B cell (primary cell): ENCODE results near the gene ZNF345. TPM values are rescaled to one million over a fixed set of nuclear protein-coding genes. Genes with fewer than 3 reads are reported as not detected.

Experiments used
- ATAC-seq: fragments of 200-7000 bp; cut with Tn5 transposase; one replicate; pipeline ENCODE4 v1.10.0; 2021; ENCODE audit warnings: low read depth, mild to moderate bottlenecking, moderate number of reproducible peaks, moderate library complexity
- CTCF ChIA-PET: fragments of 350-600 bp; sonication (Branson Sonifier 250); formaldehyde crosslinking; loops from one replicate; lab custom pipeline; 2021; ENCODE audit warnings: antibody characterized with exemption, inconsistent platforms; lab: Charles Lee
- POLR2A ChIA-PET: fragments of 350-600 bp; sonication (Branson Sonifier 250); formaldehyde crosslinking; loops from one replicate; lab custom pipeline; 2021; ENCODE audit warnings: antibody characterized with exemption; lab: Charles Lee
- DNase-seq: peaks from one replicate; pipeline ENCODE4 v3.0.0; 2013
- H2AFZ ChIP-seq: 2 replicates; pipeline ENCODE4 v1.6.1; 2012; ENCODE audit warnings: mild to moderate bottlenecking, low read depth, low read length; ENCODE audit not compliant: insufficient read depth, poor library complexity, severe bottlenecking
- H3K27ac ChIP-seq, 2 donors: 1 replicate in 1 of 2; 2 replicates in 1 of 2; pipeline ENCODE4 v1.5.1; 2012 to 2013; ENCODE audit warnings: low read length in 2 of 2, mild to moderate bottlenecking in 2 of 2, moderate library complexity in 1 of 2
- H3K27me3 ChIP-seq, 4 experiments: fragments of 200-600 bp in 1 of 4; sonication (generic) in 1 of 4; replicated peaks in 1 of 4; 1 replicate in 2 of 4; 2 replicates in 2 of 4; pipeline versions ENCODE4 v1.6.1 to v1.7.0; 2013 to 2016; ENCODE audit warnings: low read length in 3 of 4, mild to moderate bottlenecking in 2 of 4, mixed read lengths in 1 of 4, moderate library complexity in 1 of 4; ENCODE audit not compliant: insufficient read depth in 4 of 4, control insufficient read depth in 3 of 4; ENCODE audit errors: control extremely low read depth in 1 of 4
- H3K36me3 ChIP-seq, 2 experiments: replicated peaks in 1 of 2; 1 replicate in 1 of 2; 2 replicates in 1 of 2; pipeline versions ENCODE4 v1.6.1 to v1.7.1; 2013; ENCODE audit warnings: low read length in 1 of 2; ENCODE audit not compliant: insufficient read depth in 2 of 2, control insufficient read depth in 1 of 2; ENCODE audit errors: control extremely low read depth in 1 of 2, extremely low read depth in 1 of 2
- H3K4me1 ChIP-seq, 2 donors: fragments of 200-600 bp in 1 of 2; sonication (generic) in 1 of 2; 1 replicate in 1 of 2; 2 replicates in 1 of 2; pipeline versions ENCODE4 v1.5.1 to v1.6.1; 2013 to 2017; ENCODE audit warnings: low read length in 2 of 2; ENCODE audit not compliant: control insufficient read depth in 2 of 2, insufficient read depth in 2 of 2
- H3K4me2 ChIP-seq: replicated peaks from 2 replicates; pipeline ENCODE3; 2012; ENCODE audit warnings: mild to moderate bottlenecking, low read depth, low read length; ENCODE audit not compliant: poor library complexity, severe bottlenecking
- H3K4me3 ChIP-seq, 5 experiments: fragments of 200-600 bp in 1 of 5; sonication (generic) in 1 of 5; 1 replicate in 3 of 5; 2 replicates in 2 of 5; pipeline versions ENCODE4 v1.5.1 to v1.7.0; 2011 to 2016; ENCODE audit warnings: low read length in 4 of 5, mild to moderate bottlenecking in 4 of 5, low read depth in 2 of 5, control low read depth in 1 of 5, moderate library complexity in 1 of 5; ENCODE audit not compliant: insufficient read depth in 1 of 5; ENCODE audit errors: control extremely low read depth in 1 of 5, extremely low read depth in 1 of 5
- H3K79me2 ChIP-seq: fragments of 200-600 bp; sonication (generic); one replicate; pipeline ENCODE4 v1.6.0; 2016; ENCODE audit warnings: low read length; ENCODE audit not compliant: control insufficient read depth, insufficient read depth
- H3K9ac ChIP-seq: fragments of 200-600 bp; sonication (generic); 2 replicates; pipeline ENCODE4 v1.6.1; 2017; ENCODE audit warnings: mild to moderate bottlenecking, low read length, moderate library complexity
- H3K9me3 ChIP-seq, 3 donors: one replicate each; pipeline versions ENCODE4 v1.6.1 to v1.7.1; 2013; ENCODE audit warnings: low read length in 2 of 3; ENCODE audit not compliant: control insufficient read depth in 2 of 3, insufficient read depth in 1 of 3; ENCODE audit errors: control extremely low read depth in 1 of 3
- H4K20me1 ChIP-seq: 2 replicates; pipeline ENCODE4 v1.6.0; 2012; ENCODE audit warnings: mild to moderate bottlenecking, low read length; ENCODE audit not compliant: insufficient read depth, control insufficient read depth, poor library complexity, severe bottlenecking
- H3K27ac Mint-ChIP-seq: one replicate; pipeline ENCODE4 v1.8.0; 2021; ENCODE audit warnings: mixed read lengths
- H3K27me3 Mint-ChIP-seq: one replicate; pipeline ENCODE4 v1.8.0; 2021; ENCODE audit warnings: mixed read lengths
- H3K4me1 Mint-ChIP-seq: one replicate; pipeline ENCODE4 v1.8.0; 2021; ENCODE audit warnings: mixed read lengths
- H3K4me3 Mint-ChIP-seq: one replicate; pipeline ENCODE4 v1.8.0; 2021; ENCODE audit warnings: mixed read lengths
- H3K9me3 Mint-ChIP-seq: one replicate; pipeline ENCODE4 v1.8.0; 2022; ENCODE audit warnings: mixed read lengths; ENCODE audit not compliant: insufficient read depth
- EZH2 ChIP-seq: IDR thresholded peaks from 2 replicates; pipeline ENCODE4 v1.6.1; 2012; ENCODE audit warnings: borderline replicate concordance, low read depth, mild to moderate bottlenecking, moderate library complexity, low read length; ENCODE audit not compliant: insufficient read depth, poor library complexity, severe bottlenecking
- WGBS: methylation state at CpG from one replicate; pipeline ENCODE4 v1.1.5; 2013; ENCODE audit warnings: missing lambda C conversion rate; ENCODE audit not compliant: insufficient coverage; 5-methylcytosine and 5-hydroxymethylcytosine counted together
- intact Hi-C: fragments of 100-400 bp; cut with micrococcal nuclease; formaldehyde crosslinking; loops from one replicate; pipeline ENCODE4 v1.10.0; 2022
- polyA plus RNA-seq: library from polyadenylated mRNA; depleted of rRNA; stranded (reverse); fragments of >200 nt; gene quantifications from 2 replicates; pipeline ENCODE4 v1.2.3, GENCODE V29; 2012
- total RNA-seq, 2 donors: library from RNA; stranded (reverse); fragments of 120-200 nt in 1 of 2; gene quantifications; 1 replicate in 1 of 2; 2 replicates in 1 of 2; pipeline versions ENCODE4 v1.2.3 to v1.2.4, GENCODE V29; 2013 to 2022
- TF ChIP-seq, protein P1 (sequence below): fragments of 200-600 bp; IDR thresholded peaks from one replicate; pipeline ENCODE4 v1.8.0; 2022; ENCODE audit warnings: antibody characterized with exemption, mild to moderate bottlenecking

ZNF345 gene
- total and polyA plus RNA-seq, 2 donors (not counting 1 experiment from before 2014, with no cell fraction given), result 6.2 to 19.5 TPM

DNA sequence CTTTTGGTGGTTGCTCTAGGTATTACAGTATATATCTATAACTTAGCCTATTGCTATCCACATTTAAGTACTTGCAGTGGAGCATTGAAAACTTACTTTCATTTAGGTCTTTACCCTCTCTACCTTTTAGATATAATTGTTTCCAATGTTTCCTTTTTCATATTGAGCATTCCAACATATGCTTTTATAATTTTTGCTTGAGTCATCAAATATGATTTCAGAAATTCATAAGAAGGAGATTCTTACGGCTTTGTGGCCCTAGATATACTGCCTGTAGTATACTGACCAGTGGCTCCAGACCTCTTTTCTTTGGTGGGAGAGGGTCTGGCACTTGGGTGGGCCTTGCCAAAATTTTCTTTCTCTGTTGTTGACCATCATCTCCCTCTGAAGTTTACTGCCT lies 45.3 kb upstream of the ZNF345 start:
- intact Hi-C loops, result no loop called here
- H4K20me1 ChIP-seq, result no peaks in the 10 kb centered on the region
- Mint-ChIP-seq H3K27ac (no peak overlapping the region), H3K4me1 (no peaks in the 10 kb centered on the region), H3K4me3 (no peak overlapping the region), H3K9me3 (peaks cover 21% of the 10 kb centered on the region), H3K27me3 (no peaks in the 10 kb centered on the region)
- no CpG with 5 or more reads among the region's 1 CpG for WGBS
- H3K27ac ChIP-seq, result no peak overlapping the region
- no peak overlapping the region for H2AFZ ChIP-seq
- no peak overlapping the region for H3K4me3 ChIP-seq
- no peak overlapping the region for H3K4me2 ChIP-seq
- H3K27me3 ChIP-seq, result no peaks in the 10 kb centered on the region
- H3K9ac ChIP-seq, result no peak overlapping the region
- no peak for ATAC-seq
- ChIA-PET CTCF (interaction anchor here (0.7 kb wide), 1 partner anchor 15 kb away, joined by 4 read pairs; no protein-coding TSS in a partner anchor), POLR2A (no interaction called here)
- TF ChIP-seq, protein P1, sequence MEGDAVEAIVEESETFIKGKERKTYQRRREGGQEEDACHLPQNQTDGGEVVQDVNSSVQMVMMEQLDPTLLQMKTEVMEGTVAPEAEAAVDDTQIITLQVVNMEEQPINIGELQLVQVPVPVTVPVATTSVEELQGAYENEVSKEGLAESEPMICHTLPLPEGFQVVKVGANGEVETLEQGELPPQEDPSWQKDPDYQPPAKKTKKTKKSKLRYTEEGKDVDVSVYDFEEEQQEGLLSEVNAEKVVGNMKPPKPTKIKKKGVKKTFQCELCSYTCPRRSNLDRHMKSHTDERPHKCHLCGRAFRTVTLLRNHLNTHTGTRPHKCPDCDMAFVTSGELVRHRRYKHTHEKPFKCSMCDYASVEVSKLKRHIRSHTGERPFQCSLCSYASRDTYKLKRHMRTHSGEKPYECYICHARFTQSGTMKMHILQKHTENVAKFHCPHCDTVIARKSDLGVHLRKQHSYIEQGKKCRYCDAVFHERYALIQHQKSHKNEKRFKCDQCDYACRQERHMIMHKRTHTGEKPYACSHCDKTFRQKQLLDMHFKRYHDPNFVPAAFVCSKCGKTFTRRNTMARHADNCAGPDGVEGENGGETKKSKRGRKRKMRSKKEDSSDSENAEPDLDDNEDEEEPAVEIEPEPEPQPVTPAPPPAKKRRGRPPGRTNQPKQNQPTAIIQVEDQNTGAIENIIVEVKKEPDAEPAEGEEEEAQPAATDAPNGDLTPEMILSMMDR, result no peak
- no peak for TF ChIP-seq EZH2
- no peaks in the 10 kb centered on the region for H3K4me1 ChIP-seq
- DNase-seq, result no peak
- H3K36me3 ChIP-seq, result peaks cover 9 to 33% of the 10 kb centered on the region in 2 experiments
- peaks cover 11 to 57% (median 46%) of the 10 kb centered on the region in 3 donors for H3K9me3 ChIP-seq
- H3K79me2 ChIP-seq, result peaks cover 33% of the 10 kb centered on the region

- Histone ChIP-seq H3K79me2 (peaks cover 23% of the 10 kb centered on the region), H4K20me1 (no peaks in the 10 kb centered on the region), H3K27ac (no peak overlapping the region), H2AFZ (no peak overlapping the region), H3K4me3 (no peak overlapping the region), H3K4me2 (no peak overlapping the region), H3K9me3 (peaks cover 18 to 56% (median 45%) of the 10 kb centered on the region in 3 donors), H3K4me1 (no peaks in the 10 kb centered on the region), H3K9ac (no peak overlapping the region), H3K27me3 (no peaks in the 10 kb centered on the region), H3K36me3 (peaks cover 13 to 28% of the 10 kb centered on the region in 2 experiments)
- intact Hi-C loops, result no loop called here
- POLR2A ChIA-PET, result no interaction called here
- no peaks in the 10 kb centered on the region for H3K27me3 Mint-ChIP-seq
- no peak overlapping the region for H3K27ac Mint-ChIP-seq
- H3K4me3 Mint-ChIP-seq, result no peak overlapping the region
- TF ChIP-seq, protein P1, result no peak
- TF ChIP-seq EZH2, result no peak
- no peaks in the 10 kb centered on the region for H3K4me1 Mint-ChIP-seq
- no peak for ATAC-seq
- peaks cover 22% of the 10 kb centered on the region for H3K9me3 Mint-ChIP-seq
- CTCF ChIA-PET, result no interaction called here
- no peak for DNase-seq
These were observed 43.6 kb upstream of the ZNF345 start for GRCh38 chr19:36807029-36807428.
